Psoas muscle (tissue), 8 donors: Measurements from ENCODE around the gene TLK1. TPM values are rescaled to one million over a fixed set of nuclear protein-coding genes. Genes with fewer than 3 reads are reported as not detected.

Experiments used
- ATAC-seq, 4 donors: fragments of 200-7000 bp; cut with Tn5 transposase; one replicate each; pipeline ENCODE4 v1.9.1; 2020; ENCODE audit warnings: moderate library complexity in 3 of 4, mild to moderate bottlenecking in 2 of 4
- DNase-seq, 2 donors: peaks; one replicate each; pipeline ENCODE4 v3.0.0-alpha.2; 2020
- H3K27ac ChIP-seq: fragments of 200-600 bp; one replicate; pipeline ENCODE4 v1.8.0; 2022
- H3K27me3 ChIP-seq, 3 donors: fragments of 200-600 bp in 1 of 3; one replicate each; pipeline versions ENCODE4 v1.6.1 to v1.8.0; 2013 to 2022; ENCODE audit warnings: low read length in 2 of 3, mild to moderate bottlenecking in 2 of 3, moderate library complexity in 1 of 3; ENCODE audit not compliant: insufficient read depth in 3 of 3
- H3K36me3 ChIP-seq, 2 donors: fragments of 200-600 bp in 1 of 2; one replicate each; pipeline versions ENCODE4 v1.6.1 to v1.8.0; 2013 to 2022; ENCODE audit warnings: low read depth in 1 of 2, mild to moderate bottlenecking in 1 of 2, moderate library complexity in 1 of 2; ENCODE audit not compliant: insufficient read depth in 1 of 2
- H3K4me1 ChIP-seq: fragments of 200-600 bp; one replicate; pipeline ENCODE4 v1.8.0; 2022
- H3K4me3 ChIP-seq: fragments of 200-600 bp; one replicate; pipeline ENCODE4 v1.8.0; 2022; ENCODE audit warnings: mild to moderate bottlenecking
- H3K9me3 ChIP-seq: fragments of 200-600 bp; one replicate; pipeline ENCODE4 v1.8.0; 2022
- WGBS, 3 donors: extraction: QIAGEN DNeasy Blood & Tissue Kit; methylation state at CpG; one replicate each; pipeline versions ENCODE4 v1.1.6 to v1.1.7; 2013; 5-methylcytosine and 5-hydroxymethylcytosine counted together
- intact Hi-C, 2 donors: fragments of 100-400 bp; cut with DNase I; formaldehyde crosslinking; loops; one replicate each; pipeline versions ENCODE4 v1.11.0 to v1.14.2; 2022
- polyA plus RNA-seq, 3 donors: library from polyadenylated mRNA; stranded (reverse); fragments of 200-250 nt; gene quantifications; one replicate each; pipeline ENCODE4 v1.2.3, GENCODE V29; 2013
- total RNA-seq, 4 donors: library from RNA; stranded (reverse); fragmentation: NEBNext Ultra II Directional in 2 of 4; extraction: Animal tissue kit (Norgen Biotek cat#: 25700) in 2 of 4; gene quantifications; one replicate each; pipeline versions ENCODE4 v1.2.1 to v1.2.4, GENCODE V29; 2021 to 2023
- TF ChIP-seq, protein P1 (sequence below): fragments of 200-600 bp; IDR thresholded peaks from one replicate; pipeline ENCODE4 v1.8.0; 2022; ENCODE audit warnings: antibody characterized with exemption
- donor health status: healthy with polysubstance abuse.
- donor health status: DM: no; HTN: no; CAD: no; lungs with moderate emphysema.
- donor health status: Bipolar disorder and iron deficiency.
- donor health status: healthy.
- donor health status: DM: yes; HTN: yes; CAD: no.
- donor health status: DM: no; HTN: no; CAD: no.
- donor health status: DM: no; HTN: no; CAD: no.
- donor health status: DM: yes; HTN: yes; CAD: no.

The TLK1 gene
- total and polyA plus RNA-seq, 7 donors = 4.4 to 22.2 (median 17.5) TPM

DNA sequence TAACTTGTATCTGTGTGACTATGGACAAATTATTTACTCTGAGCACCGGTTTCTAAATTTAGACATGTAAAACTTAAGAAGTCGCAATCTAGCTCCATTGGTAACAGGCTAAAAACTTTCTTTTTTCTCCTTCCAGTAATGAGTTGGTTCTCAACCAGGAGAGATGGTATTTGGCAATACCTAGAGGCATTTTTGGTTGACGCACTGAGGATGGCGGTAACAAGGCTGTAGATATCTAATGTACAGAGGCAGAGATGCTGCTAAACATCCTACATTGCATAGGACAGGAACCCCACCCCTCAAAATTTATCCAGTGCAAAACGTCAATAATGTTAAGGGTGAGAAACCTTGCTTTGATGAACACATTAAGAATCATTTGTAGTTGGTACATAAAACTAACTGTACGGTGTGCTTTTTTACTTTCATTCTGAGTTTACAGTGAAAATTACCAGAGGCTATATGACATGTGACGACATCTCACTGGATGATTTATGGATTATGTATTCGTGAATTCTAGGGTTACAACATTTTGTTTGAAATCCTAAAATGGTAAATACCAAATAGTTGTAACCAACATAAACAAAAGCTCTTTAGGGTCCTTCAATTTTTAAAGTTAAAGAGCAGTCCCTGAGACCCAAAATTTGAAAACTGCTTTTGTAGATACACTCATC is 91.3 kb downstream of the TLK1 start:
- no peaks in the 10 kb centered on the region for H3K9me3 ChIP-seq
- intact Hi-C loops = no loop called here
- 86 to 91% (median 90%) methylated on average over 8 of the region's 8 CpGs for WGBS, 3 donors
- DNase-seq = no peak
- H3K27me3 ChIP-seq = no peaks in the 10 kb centered on the region
- no peak for ATAC-seq
- TF ChIP-seq, protein P1, sequence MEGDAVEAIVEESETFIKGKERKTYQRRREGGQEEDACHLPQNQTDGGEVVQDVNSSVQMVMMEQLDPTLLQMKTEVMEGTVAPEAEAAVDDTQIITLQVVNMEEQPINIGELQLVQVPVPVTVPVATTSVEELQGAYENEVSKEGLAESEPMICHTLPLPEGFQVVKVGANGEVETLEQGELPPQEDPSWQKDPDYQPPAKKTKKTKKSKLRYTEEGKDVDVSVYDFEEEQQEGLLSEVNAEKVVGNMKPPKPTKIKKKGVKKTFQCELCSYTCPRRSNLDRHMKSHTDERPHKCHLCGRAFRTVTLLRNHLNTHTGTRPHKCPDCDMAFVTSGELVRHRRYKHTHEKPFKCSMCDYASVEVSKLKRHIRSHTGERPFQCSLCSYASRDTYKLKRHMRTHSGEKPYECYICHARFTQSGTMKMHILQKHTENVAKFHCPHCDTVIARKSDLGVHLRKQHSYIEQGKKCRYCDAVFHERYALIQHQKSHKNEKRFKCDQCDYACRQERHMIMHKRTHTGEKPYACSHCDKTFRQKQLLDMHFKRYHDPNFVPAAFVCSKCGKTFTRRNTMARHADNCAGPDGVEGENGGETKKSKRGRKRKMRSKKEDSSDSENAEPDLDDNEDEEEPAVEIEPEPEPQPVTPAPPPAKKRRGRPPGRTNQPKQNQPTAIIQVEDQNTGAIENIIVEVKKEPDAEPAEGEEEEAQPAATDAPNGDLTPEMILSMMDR = no peak
- no peak overlapping the region for H3K4me3 ChIP-seq
- no peaks in the 10 kb centered on the region for H3K4me1 ChIP-seq
- no peak overlapping the region for H3K27ac ChIP-seq
- peaks cover 0 to 8% of the 10 kb centered on the region in 2 donors for H3K36me3 ChIP-seq

DNA sequence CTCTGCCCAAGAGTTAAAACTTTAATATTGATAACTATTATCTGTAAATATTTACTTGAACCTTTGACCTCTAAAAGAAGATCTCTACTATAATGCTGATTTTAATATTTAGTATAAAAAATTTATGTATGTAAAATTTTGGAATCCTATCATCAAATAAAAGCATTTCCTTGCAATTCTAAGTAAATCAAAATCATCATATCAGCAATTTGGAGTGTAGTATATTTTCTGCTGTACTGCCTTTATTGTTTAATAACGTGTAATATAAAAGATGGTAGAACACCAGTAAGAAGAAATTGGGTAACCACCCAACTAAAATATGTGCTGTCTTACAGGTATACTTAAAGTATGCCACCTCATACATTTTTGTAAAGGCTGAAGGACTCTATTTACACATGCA is 94.6 kb downstream of the TLK1 start:
- Histone ChIP-seq H3K27me3 (no peaks in the 10 kb centered on the region), H3K36me3 (no peaks in the 10 kb centered on the region), H3K4me3 (no peak overlapping the region), H3K9me3 (no peaks in the 10 kb centered on the region), H3K27ac (no peak overlapping the region), H3K4me1 (no peaks in the 10 kb centered on the region)
- ATAC-seq = no peak
- TF ChIP-seq, protein P1 = no peak
- DNase-seq = no peak
- 91 to 97% (median 95%) methylated on average over 1 of the region's 1 CpG for WGBS, 3 donors
- intact Hi-C loops = no loop called here

DNA sequence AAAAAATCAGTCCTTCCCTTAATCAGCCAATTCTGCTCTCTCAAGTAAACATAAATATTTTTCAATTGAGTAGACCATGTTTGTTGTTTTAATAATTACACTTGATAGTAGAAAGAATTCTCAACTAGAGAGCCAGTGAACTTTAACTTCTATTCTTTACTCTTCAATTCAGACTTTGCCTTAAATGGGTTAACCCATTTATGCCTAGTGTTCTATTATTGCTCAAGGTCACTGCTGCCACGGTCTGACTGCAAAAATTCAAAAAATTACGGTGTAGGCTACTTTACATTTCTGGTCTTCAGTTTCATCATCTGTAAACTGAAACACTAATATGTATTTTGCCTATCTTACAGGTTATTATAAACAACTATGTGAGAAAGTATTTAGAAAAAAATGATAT is 103.1 kb downstream of the TLK1 start:
- Histone ChIP-seq H3K36me3 (peaks cover 2 to 65% of the 10 kb centered on the region in 2 donors), H3K27ac (no peak overlapping the region), H3K4me1 (no peaks in the 10 kb centered on the region), H3K9me3 (no peaks in the 10 kb centered on the region), H3K27me3 (no peaks in the 10 kb centered on the region), H3K4me3 (no peak overlapping the region)
- intact Hi-C loops = no loop called here
- DNase-seq (no peak), ATAC-seq (no peak)
- TF ChIP-seq, protein P1 = no peak
- WGBS, 3 donors = 78 to 88% (median 80%) methylated on average over 2 of the region's 2 CpGs

DNA sequence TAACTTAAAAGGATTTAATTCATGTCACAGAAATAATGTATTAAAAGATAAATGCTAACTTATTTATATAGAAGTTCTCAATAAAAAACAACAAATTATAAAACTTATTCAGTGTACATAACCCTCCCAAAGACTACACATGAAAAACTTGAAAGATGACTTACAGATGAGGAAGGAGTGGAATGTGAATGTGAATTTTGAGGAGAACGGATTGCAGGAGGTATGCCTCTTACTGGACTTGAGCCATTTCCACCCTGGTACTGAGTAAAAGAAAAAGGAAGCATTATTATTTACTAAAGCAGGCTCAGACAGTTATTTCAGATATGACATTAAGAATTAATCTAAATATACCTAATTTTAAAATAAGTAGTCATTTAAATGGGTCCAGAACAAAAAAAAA is 104.4 kb downstream of the TLK1 start:
- DNase-seq = no peak
- Histone ChIP-seq H3K27ac (no peak overlapping the region), H3K27me3 (no peaks in the 10 kb centered on the region), H3K36me3 (peaks cover 2 to 68% of the 10 kb centered on the region in 2 donors), H3K4me1 (no peaks in the 10 kb centered on the region), H3K9me3 (no peaks in the 10 kb centered on the region), H3K4me3 (no peak overlapping the region)
- WGBS, 3 donors = 45 to 63% (median 54%) methylated on average over 1 of the region's 1 CpG
- intact Hi-C loops = no loop called here
- ATAC-seq = no peak
- TF ChIP-seq, protein P1 = no peak

DNA sequence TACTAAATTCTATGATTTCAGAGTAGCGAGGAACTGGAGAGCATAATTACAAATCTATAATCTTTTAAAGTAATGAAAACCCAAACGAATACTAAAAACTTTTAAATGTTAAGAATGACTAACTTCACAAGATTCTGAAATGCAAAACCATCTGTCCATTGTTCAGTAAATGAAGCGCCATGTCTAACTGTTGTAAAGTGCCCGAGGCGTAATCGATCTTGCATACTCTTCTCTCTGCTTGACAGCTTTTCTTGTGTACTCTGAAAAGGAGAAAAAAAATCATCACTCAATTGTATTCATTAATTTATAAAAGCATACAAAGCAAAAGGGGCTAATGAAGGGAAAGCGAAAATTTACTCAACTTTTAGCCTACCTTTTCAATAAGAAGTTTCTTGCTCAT is 111.0 kb downstream of the TLK1 start:
- H3K27me3 ChIP-seq = no peaks in the 10 kb centered on the region
- no peak for DNase-seq
- TF ChIP-seq, protein P1 = no peak
- intact Hi-C loops = no loop called here
- H3K4me1 ChIP-seq = no peaks in the 10 kb centered on the region
- H3K4me3 ChIP-seq = no peak overlapping the region
- ATAC-seq = no peak
- no peak overlapping the region for H3K27ac ChIP-seq
- 90 to 95% (median 94%) methylated on average over 7 of the region's 7 CpGs for WGBS, 3 donors
- peaks cover 0 to 83% of the 10 kb centered on the region in 2 donors for H3K36me3 ChIP-seq
- H3K9me3 ChIP-seq = no peaks in the 10 kb centered on the region
